Breast epithelium (tissue), 4 donors: ENCODE data around the gene OXT. TPM values are rescaled to one million over a fixed set of nuclear protein-coding genes. Genes with fewer than 3 reads are reported as not detected.

ENCODE experiments used
- DNase-seq, 2 donors: peaks; one replicate each; pipeline ENCODE4 v3.0.0-alpha.2; 2019; ENCODE audit warnings: low spot score in 2 of 2
- H3K27ac ChIP-seq, 2 donors: fragments of 200-600 bp; sonication (generic) in 1 of 2; one replicate each; pipeline ENCODE4 v1.5.1; 2016 to 2019; ENCODE audit warnings: mild to moderate bottlenecking in 1 of 2
- H3K27me3 ChIP-seq, 2 donors: fragments of 200-600 bp; sonication (generic) in 1 of 2; one replicate each; pipeline versions ENCODE4 v1.5.1 to v1.6.0; 2017 to 2019; ENCODE audit warnings: control low read depth in 1 of 2, mild to moderate bottlenecking in 1 of 2
- H3K36me3 ChIP-seq: fragments of 200-600 bp; one replicate; pipeline ENCODE4 v1.5.1; 2019
- H3K4me1 ChIP-seq, 2 donors: fragments of 200-600 bp; sonication (generic); one replicate each; pipeline ENCODE4 v1.5.1; 2016 to 2019; ENCODE audit warnings: control low read depth in 1 of 2
- H3K4me3 ChIP-seq, 3 donors: fragments of 200-600 bp; sonication (generic); 1 replicate in 2 of 3; 2 replicates in 1 of 3; pipeline ENCODE4 v1.5.1; 2016 to 2019; ENCODE audit warnings: mild to moderate bottlenecking in 3 of 3, moderate library complexity in 2 of 3
- H3K9me3 ChIP-seq, 2 donors: fragments of 200-600 bp; sonication (generic) in 1 of 2; one replicate each; pipeline ENCODE4 v1.5.1; 2016 to 2019; ENCODE audit warnings: control low read depth in 1 of 2
- CTCF ChIP-seq, 3 donors: fragments of 450-650 bp; IDR thresholded peaks; one replicate each; pipeline ENCODE4 v1.5.1; 2016 to 2017; ENCODE audit warnings: antibody characterized with exemption in 3 of 3, mild to moderate bottlenecking in 3 of 3, moderate library complexity in 3 of 3
- POLR2A ChIP-seq: fragments of 450-650 bp; IDR thresholded peaks from one replicate; pipeline ENCODE4 v1.6.1; 2016; ENCODE audit warnings: antibody characterized with exemption, mild to moderate bottlenecking, moderate library complexity
- POLR2AphosphoS5 ChIP-seq, 3 donors: sonication (generic); formaldehyde crosslinking; IDR thresholded peaks; one replicate each; pipeline ENCODE4 v1.6.1; 2017; ENCODE audit warnings: antibody characterized with exemption in 3 of 3
- intact Hi-C: fragments of 100-400 bp; cut with DNase I; formaldehyde crosslinking; loops from one replicate; pipeline ENCODE4 v1.15.1; 2023; ENCODE audit warnings: low total_unique reads
- total RNA-seq, 3 donors: library from RNA; depleted of rRNA; stranded (reverse); fragments of >200 nt; gene quantifications; one replicate each; pipeline ENCODE4 v1.1.0, GENCODE V29; 2016

OXT gene
- total RNA-seq, 3 donors from 2014 or later = 4.5 TPM; not detected in 2

GRCh38 chr20:3088031-3088430 is 16.6 kb downstream of the OXT start:
- Histone ChIP-seq H3K9me3 (no peaks in the 10 kb centered on the region), H3K4me1 (peaks cover 0 to 3% of the 10 kb centered on the region in 2 donors), H3K27ac (no peak overlapping the region), H3K36me3 (no peaks in the 10 kb centered on the region), H3K27me3 (peaks cover 7 to 31% of the 10 kb centered on the region in 2 donors), H3K4me3 (no peak overlapping the region)
- DNase-seq = no peak
- TF ChIP-seq CTCF (IDR thresholded peaks at IDR 0.05) (no peak), POLR2AphosphoS5 (IDR thresholded peaks at IDR 0.05) (no peak), POLR2A (no peak)
- intact Hi-C loops = no loop called here

- Histone ChIP-seq H3K27me3 (peaks cover 6 to 24% of the 10 kb centered on the region in 2 donors), H3K4me3 (no peak overlapping the region), H3K27ac (no peak overlapping the region), H3K4me1 (peaks cover 0 to 5% of the 10 kb centered on the region in 2 donors), H3K36me3 (no peaks in the 10 kb centered on the region), H3K9me3 (no peaks in the 10 kb centered on the region)
- no peak for DNase-seq
- intact Hi-C loops = no loop called here
- no peak for TF ChIP-seq CTCF (IDR thresholded peaks at IDR 0.05)
- no peak for TF ChIP-seq POLR2A
- TF ChIP-seq POLR2AphosphoS5 (IDR thresholded peaks at IDR 0.05) = no peak
Measured at GRCh38 chr20:3090565-3090964, 19.1 kb downstream of the OXT start.

- peak overlapping the region; percentile 22 to 61 (median 43) for H3K4me3 ChIP-seq
- no peak for TF ChIP-seq POLR2AphosphoS5 (IDR thresholded peaks at IDR 0.05)
- no peak for TF ChIP-seq CTCF (IDR thresholded peaks at IDR 0.05)
- no peak for TF ChIP-seq POLR2A
- no peaks in the 10 kb centered on the region for H3K36me3 ChIP-seq
- peaks cover 6 to 24% of the 10 kb centered on the region in 2 donors for H3K27me3 ChIP-seq
- intact Hi-C loops = no loop called here
- H3K4me1 ChIP-seq = peaks cover 0 to 5% of the 10 kb centered on the region in 2 donors
- no peaks in the 10 kb centered on the region for H3K9me3 ChIP-seq
- DNase-seq = no peak
- no peak overlapping the region for H3K27ac ChIP-seq
Measured at GRCh38 chr20:3092611-3093379, 21.4 kb downstream of the OXT start.

- Histone ChIP-seq H3K4me1 (peaks cover 0 to 5% of the 10 kb centered on the region in 2 donors), H3K36me3 (no peaks in the 10 kb centered on the region), H3K4me3 (no peak overlapping the region), H3K27ac (no peak overlapping the region), H3K27me3 (peaks cover 6 to 24% of the 10 kb centered on the region in 2 donors), H3K9me3 (no peaks in the 10 kb centered on the region)
- intact Hi-C loops = no loop called here
- DNase-seq = no peak
- no peak for TF ChIP-seq POLR2AphosphoS5 (IDR thresholded peaks at IDR 0.05)
- TF ChIP-seq CTCF (IDR thresholded peaks at IDR 0.05) = no peak
- TF ChIP-seq POLR2A = no peak
Measured at GRCh38 chr20:3093861-3094361, 22.5 kb downstream of the OXT start.
